ENCODE measurements around the gene PLA2G3.

Gene PLA2G3

DNA sequence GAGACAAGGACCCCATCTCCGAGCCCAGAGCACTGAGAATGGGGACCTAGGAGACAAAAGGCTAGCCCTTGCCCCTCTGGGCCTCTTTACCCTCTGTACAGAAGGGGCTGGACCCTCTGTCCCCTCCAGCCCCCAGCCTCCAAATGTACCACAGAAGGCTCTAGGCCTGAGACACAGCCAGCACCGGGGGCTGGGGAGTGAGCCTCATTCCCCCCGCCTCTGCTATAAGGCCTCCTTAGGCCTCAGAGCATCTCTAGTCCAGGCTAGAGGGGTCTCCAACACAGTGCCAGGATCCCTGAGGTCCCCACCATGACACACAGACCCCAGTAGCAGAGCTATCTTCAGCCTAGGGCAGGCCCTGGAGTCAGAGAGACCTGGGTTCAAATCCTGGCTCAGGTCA, 54.4 kb downstream of the PLA2G3 start:
- no peak for DNase-seq (ENCODE audit: low read depth)

DNA sequence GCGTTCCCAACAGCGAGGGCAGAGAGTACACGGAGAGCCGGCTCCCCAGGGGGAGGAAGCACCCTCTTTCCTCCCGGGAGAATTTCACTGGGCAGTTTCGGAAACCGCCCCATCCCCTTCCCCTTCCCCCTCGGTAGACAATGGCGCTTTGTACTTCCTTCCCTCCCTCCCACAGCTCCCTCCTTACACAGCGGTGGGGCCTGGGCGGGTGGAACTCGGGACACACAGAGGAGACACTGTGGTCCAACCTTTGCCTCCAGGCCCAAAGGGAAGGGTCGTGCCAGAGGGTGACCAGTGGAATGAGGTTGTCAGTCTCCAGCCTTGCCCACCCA, 54.8 kb downstream of the PLA2G3 start:
- no peak for DNase-seq (ENCODE audit: low read depth)

DNA sequence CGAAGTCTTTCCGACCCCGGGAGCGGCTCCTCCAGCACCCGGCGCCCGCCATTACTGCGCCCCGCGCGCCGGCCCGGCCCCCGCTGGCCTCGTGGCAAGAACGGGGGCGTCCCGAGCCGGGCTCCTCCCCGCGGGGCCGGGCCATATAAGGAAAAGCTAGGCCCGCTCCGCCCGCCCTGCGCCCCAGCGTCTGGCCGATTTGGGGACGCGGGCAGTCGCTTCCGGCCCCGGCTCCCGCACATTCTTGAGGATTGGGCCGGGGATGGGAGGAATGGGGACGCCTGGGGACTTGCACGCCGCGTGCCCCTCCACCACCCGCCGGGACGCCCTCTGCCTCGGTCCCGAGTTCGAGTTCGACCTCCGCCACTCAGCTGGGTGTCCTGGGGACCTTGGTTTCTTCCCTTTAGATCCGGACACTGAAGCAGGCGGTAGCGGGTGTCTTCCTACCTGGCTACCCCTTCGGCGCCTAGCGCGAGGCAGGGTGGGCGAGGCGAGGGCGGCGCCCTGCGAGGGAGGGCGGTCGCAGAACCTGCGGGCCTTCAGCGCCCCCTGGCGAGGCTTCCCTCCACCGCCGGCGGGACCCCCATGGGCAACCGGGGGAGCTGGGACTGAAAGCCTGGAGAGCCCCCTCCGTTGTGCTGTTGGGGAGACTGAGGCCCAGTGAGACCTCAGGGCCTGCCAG, 55.4 kb downstream of the PLA2G3 start:
- DNase-seq (ENCODE audit: low read depth), result peak; percentile 81

Measured in stimulated activated CD4-positive, alpha-beta T cell treated with anti-CD3 and anti-CD28 coated beads, Interleukin-2, amount 100 ng/mL, for 4 hours (primary cell).